Thoracic aorta (tissue), 2 donors: Measurements from ENCODE around the gene AXIN2. TPM values are rescaled to one million over a fixed set of nuclear protein-coding genes. Genes with fewer than 3 reads are reported as not detected.
"Not testable (repeated sequence)": the region's sequence is repeated elsewhere in the genome, so short reads cannot be mapped to it uniquely, and the experiment has no call there.

Experiments used
- ATAC-seq: fragments of 150-250 bp; one replicate; pipeline ENCODE4 v1.8.0; 2017; ENCODE audit warnings: low read depth; ENCODE audit not compliant: insufficient number of reproducible peaks, low FRiP score
- DNase-seq: peaks from one replicate; pipeline ENCODE4 v3.0.0-alpha.2; 2020; ENCODE audit warnings: low spot score
- H3K27ac ChIP-seq, 2 donors: fragments of 200-600 bp; sonication (generic); 1 replicate in 1 of 2; 2 replicates in 1 of 2; pipeline ENCODE4 v1.5.1; 2016; ENCODE audit warnings: mild to moderate bottlenecking in 2 of 2, moderate library complexity in 2 of 2
- H3K27me3 ChIP-seq: fragments of 200-600 bp; sonication (generic); replicated peaks from 2 replicates; pipeline ENCODE4 v1.6.0; 2016; ENCODE audit warnings: mild to moderate bottlenecking; ENCODE audit not compliant: insufficient read depth
- H3K36me3 ChIP-seq: fragments of 200-600 bp; sonication (generic); one replicate; pipeline ENCODE4 v1.5.1; 2016
- H3K4me1 ChIP-seq, 2 donors: fragments of 200-600 bp; sonication (generic); 1 replicate in 1 of 2; 2 replicates in 1 of 2; pipeline versions ENCODE4 v1.5.1 to v1.6.0; 2016; ENCODE audit warnings: low read depth in 2 of 2, mild to moderate bottlenecking in 1 of 2; ENCODE audit not compliant: control insufficient read depth in 1 of 2
- H3K4me3 ChIP-seq: fragments of 200-600 bp; sonication (generic); 2 replicates; pipeline ENCODE4 v1.5.1; 2016; ENCODE audit warnings: mild to moderate bottlenecking
- H3K9me3 ChIP-seq: fragments of 200-600 bp; sonication (generic); 2 replicates; pipeline ENCODE4 v1.5.1; 2016
- total RNA-seq, 2 donors: library from RNA; depleted of rRNA; stranded (reverse); fragments of >200 nt; gene quantifications; one replicate each; pipeline versions ENCODE4 v1.1.0 to v1.2.3, GENCODE V29; 2016
- TF ChIP-seq, protein P1 (sequence below): fragments of 200-600 bp; sonication (generic); IDR thresholded peaks from one replicate; pipeline ENCODE4 v1.5.1; 2019; ENCODE audit warnings: antibody characterized with exemption

Gene AXIN2
- total RNA-seq, 2 donors from 2014 or later, result 24.9 to 27.4 TPM

DNA sequence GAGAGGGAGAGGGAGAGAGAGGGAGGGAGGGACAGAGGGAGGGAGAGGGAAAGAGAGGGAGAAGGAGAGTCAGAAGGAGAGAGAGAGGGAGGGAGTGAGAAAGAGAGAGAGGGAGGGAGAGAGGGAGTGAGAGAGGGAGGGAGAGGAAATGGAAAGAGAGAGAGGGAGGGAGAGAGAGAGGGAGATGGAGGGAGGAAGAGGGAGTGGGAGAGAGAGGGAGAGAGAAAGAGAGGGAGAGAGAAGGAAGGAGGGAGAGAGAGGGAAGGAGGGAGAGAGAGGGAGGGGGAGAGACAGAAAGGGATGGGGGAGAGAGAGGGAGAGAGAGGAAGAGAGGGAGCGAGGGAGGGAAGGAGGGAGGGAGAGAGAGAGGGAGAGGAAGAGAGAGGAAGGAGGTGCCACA, 72.8 kb downstream of the AXIN2 start:
- TF ChIP-seq, protein P1, sequence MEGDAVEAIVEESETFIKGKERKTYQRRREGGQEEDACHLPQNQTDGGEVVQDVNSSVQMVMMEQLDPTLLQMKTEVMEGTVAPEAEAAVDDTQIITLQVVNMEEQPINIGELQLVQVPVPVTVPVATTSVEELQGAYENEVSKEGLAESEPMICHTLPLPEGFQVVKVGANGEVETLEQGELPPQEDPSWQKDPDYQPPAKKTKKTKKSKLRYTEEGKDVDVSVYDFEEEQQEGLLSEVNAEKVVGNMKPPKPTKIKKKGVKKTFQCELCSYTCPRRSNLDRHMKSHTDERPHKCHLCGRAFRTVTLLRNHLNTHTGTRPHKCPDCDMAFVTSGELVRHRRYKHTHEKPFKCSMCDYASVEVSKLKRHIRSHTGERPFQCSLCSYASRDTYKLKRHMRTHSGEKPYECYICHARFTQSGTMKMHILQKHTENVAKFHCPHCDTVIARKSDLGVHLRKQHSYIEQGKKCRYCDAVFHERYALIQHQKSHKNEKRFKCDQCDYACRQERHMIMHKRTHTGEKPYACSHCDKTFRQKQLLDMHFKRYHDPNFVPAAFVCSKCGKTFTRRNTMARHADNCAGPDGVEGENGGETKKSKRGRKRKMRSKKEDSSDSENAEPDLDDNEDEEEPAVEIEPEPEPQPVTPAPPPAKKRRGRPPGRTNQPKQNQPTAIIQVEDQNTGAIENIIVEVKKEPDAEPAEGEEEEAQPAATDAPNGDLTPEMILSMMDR, result no peak
- ATAC-seq, result no peak
- Histone ChIP-seq H3K4me3 (no peak overlapping the region), H3K27ac (no peak overlapping the region), H3K36me3 (no peaks in the 10 kb centered on the region), H3K9me3 (no peaks in the 10 kb centered on the region), H3K27me3 (no peaks in the 10 kb centered on the region), H3K4me1 (peaks cover 0 to 16% of the 10 kb centered on the region in 2 donors)
- no peak for DNase-seq

DNA sequence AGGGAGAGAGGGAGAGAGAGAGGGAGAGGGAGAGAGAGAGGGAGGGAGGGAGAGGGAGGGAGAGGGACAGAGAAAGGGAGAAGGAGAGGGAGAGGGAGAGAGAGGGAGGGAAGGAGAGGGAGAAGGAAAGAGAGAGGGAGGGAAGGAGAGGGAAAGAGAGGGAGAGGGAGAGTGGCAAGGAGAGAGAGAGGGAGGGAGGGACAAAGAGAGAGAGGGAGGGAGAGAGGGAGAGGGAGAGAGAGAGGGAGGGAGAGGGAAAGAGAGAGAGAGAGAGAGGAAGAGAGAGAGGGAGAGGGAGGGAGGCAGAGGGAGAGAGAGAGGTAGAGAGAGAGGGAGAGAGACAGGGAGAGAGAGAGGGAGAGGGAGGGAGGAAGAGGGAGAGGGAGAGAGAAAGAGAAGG, 73.5 kb downstream of the AXIN2 start:
- Histone ChIP-seq H3K4me1 (peaks cover 0 to 16% of the 10 kb centered on the region in 2 donors), H3K36me3 (no peaks in the 10 kb centered on the region), H3K27ac (no peak overlapping the region), H3K4me3 (no peak overlapping the region), H3K9me3 (no peaks in the 10 kb centered on the region), H3K27me3 (no peaks in the 10 kb centered on the region)
- TF ChIP-seq, protein P1, result no peak
- DNase-seq (no peak), ATAC-seq (no peak)

DNA sequence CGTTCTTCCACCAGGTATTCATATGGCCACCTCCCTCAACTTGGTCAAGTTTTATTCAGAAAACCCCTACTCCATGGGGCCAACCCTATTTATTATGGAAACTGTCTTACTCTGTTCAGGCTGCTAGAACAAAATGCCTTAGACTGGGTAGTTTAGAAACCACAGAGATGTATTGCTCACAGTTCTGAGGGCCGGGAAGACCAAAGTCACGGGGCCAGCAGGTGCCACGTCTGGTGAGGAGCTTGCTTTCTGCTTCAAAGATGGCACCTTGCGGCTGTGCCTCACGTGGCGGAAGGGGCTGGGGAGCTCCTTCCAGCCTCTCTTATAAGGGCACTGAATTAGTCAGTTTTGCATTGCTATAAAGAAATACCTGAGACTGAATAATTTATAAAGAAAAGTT, 74.3 kb downstream of the AXIN2 start:
- H3K27ac ChIP-seq, result peak overlapping the region; percentile 84 to 90

DNA sequence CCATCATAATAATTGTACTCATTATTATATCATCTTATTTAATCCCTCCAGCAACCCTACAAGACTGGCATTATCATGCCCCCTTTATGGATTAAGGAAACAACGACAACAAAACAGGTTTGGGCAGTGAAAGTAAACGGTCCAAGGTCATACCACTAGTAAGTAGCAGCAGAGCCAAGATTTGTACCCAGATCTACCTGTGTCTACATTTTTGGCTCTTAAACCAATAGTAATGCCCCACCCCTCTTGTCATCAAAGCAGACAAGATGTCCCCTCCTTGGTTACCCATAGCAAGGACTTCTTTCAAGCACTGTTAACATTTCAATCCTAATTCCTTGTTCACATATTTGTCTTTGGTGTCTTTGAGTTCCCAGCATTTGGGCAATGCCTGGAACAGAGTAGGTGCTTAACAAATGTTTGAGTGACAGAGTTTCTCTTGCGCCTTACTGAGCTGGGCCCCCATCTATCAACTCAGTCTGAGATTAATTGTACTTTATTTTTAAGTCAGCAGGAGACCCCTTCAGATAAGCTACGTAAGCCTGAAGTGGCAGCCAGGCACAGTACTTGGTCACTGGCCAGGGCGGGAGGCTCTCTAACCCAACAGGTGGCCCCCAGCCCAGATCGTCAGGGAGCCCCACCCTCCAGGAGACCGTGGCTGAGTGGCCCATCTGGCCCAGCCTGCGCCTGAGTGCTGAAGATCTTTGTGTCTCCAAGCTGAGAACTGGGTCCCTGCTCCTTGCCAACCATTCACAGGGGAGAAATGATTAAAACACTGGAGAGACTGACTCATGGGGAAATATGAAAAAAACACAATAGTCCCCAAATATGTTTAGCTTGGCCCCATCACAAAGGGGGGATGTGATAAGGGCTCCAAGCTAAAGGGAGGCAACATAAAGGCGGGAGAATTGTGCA, 75.8 kb downstream of the AXIN2 start:
- peak; percentile 97 for ATAC-seq
- Histone ChIP-seq H3K36me3 (no peaks in the 10 kb centered on the region), H3K27me3 (no peaks in the 10 kb centered on the region), H3K4me3 (no peak overlapping the region), H3K4me1 (peaks cover 0 to 16% of the 10 kb centered on the region in 2 donors), H3K9me3 (no peaks in the 10 kb centered on the region), H3K27ac (peak overlapping the region; percentile 79 to 84)
- peak; percentile 79 for DNase-seq
- TF ChIP-seq, protein P1, result no peak

More for the DNA sequence above, 74.3 kb downstream of the AXIN2 start:
- H3K36me3 ChIP-seq, result no peaks in the 10 kb centered on the region
- no peak for DNase-seq
- peaks cover 0 to 16% of the 10 kb centered on the region in 2 donors for H3K4me1 ChIP-seq
- TF ChIP-seq, protein P1, result no peak
- H3K9me3 ChIP-seq, result no peaks in the 10 kb centered on the region
- no peaks in the 10 kb centered on the region for H3K27me3 ChIP-seq
- no peak for ATAC-seq
- no peak overlapping the region for H3K4me3 ChIP-seq

DNA sequence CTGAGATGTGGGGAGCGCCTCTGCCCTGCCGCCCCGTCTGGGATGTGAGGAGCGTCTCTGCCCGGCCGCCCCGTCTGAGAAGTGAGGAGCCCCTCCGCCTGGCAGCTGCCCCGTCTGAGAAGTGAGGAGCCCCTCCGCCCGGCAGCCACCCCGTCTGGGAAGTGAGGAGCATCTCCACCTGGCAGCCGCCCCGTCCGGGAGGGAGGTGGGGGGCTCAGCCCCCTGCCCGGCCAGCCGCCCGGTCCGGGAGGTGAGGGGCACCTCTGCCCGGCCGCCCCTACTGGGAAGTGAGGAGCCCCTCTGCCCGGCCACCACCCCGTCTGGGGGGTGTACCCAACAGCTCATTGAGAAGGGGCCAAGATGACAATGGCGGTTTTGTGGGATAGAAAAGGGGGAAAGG, 77.0 kb downstream of the AXIN2 start:
- H3K9me3 ChIP-seq, H3K27ac ChIP-seq, H3K4me3 ChIP-seq, H3K36me3 ChIP-seq, DNase-seq, H3K27me3 ChIP-seq, ATAC-seq: not testable (repeated sequence)
- peaks cover 0 to 16% of the 10 kb centered on the region in 2 donors for H3K4me1 ChIP-seq
